HS-5 (cell line): ENCODE results near the gene IL17A.

ENCODE experiments used
- DNase-seq: peaks from one replicate; pipeline ENCODE4 v3.0.0-alpha.2; 2012; ENCODE audit warnings: low read depth

IL17A gene

GRCh38 chr6:52186075-52186474, at the start of gene IL17A:
TSS of gene IL17A (plus strand) at chr6:52186375. CDS start at chr6:52186432, 57 bp downstream.
- DNase-seq = no peak

DNA sequence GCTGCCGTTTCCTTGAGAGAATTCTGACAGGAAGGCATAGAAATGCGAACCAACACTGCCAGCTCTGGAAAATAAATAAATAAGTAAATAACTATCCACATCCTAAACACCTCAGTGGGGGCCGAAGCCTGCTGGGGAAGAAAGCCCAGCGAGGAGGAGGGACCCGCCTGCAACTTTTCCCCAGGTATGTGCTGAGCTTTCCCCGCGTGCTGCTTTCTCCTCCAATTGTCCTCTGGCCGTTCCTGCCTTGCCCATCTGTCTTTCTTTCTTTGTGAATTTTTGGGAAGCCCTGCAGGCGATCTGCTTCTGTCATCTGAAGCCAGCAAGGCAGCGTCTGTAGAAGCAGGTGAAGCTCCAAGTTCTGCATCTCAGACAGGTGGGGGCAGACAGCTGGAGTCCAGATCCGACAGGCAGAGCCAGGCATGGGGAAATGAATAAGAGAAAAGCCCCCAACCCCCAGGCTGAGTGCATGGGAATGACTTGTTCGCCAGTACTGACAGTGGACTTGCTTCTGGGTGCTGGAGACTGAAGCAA, 49.2 kb upstream of the IL17A start:
- no peak for DNase-seq

DNA sequence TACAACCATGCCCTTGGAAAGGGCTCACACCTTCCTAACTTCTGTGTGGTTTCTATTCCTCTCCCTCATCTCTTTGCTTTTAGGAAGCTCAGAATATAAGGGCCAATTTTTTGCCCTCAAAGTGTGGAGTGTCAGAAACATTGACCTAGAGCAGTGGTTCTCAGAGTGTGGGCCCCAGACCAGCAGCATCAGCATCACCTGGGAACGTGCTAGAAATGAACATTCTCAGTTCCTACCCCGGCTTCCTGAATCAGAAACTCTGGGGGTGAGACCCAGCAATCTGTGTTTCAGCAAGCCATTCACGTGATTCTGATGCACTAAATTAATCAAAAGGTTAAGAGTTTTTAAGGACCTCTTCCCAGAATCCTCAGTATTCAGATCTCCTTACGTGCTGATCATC, 47.9 kb upstream of the IL17A start:
- no peak for DNase-seq

- DNase-seq = no peak
Measured at GRCh38 chr6:52139985-52140680, 46.0 kb upstream of the IL17A start.

DNA sequence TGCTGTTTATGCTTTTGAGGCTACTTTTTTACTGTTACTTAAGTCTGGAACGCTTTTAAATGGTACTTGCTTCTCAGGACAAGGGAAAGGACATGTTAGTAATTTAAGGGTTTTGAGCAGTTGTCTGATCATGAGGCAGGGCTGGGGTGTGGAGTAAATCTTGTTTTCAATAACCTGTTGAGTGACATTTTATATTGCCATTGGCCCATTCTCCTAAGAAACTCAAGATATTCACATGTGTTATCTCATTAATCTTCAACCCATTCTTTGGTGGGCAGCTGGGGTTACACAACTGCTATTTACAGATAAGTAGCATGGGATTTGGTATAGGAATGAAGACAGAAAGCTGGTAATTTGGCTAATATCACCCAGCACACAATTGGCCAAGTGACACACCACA, 44.6 kb upstream of the IL17A start:
- DNase-seq = no peak

DNA sequence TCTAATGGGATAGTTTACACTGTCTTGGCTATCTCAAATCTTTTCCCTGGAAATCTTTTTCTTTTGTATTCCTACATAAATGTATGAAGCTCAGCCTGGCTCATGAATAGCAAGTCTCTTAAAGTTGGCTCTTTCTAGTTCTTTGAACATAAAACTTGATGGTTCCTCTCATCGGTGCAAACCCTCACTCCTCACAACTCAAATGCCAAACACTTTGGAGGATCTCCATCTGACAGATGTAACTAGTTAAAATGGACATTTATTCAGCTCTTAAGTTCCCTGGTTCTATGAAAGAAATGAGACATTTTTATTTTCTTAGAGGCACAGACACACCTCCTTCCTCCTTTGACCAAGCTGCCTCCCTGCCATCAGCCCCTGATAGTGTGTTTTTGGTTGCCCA, 43.6 kb upstream of the IL17A start:
- no peak for DNase-seq

DNA sequence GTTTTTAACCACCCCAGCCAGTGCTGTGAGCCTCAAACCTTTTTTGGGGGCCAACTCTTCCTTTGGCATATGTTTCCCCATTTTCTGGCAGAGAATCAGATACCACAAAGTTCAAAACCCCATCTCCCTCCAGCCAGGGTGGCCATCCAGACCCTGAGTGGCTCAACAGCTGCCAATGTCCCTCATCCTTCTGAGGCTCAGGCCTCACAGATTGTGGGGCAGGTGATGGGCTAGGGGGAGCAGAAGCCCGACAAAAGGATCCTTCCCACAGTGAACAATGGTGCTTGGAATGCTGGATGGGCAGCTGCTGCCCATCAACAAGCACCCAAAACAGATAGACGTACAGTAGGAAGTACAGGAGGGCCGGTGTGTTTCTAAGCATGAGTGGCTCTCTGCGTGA, 42.6 kb upstream of the IL17A start:
- DNase-seq = no peak

GRCh38 chr6:52144196-52145076, 41.7 kb upstream of the IL17A start:
- no peak for DNase-seq

DNA sequence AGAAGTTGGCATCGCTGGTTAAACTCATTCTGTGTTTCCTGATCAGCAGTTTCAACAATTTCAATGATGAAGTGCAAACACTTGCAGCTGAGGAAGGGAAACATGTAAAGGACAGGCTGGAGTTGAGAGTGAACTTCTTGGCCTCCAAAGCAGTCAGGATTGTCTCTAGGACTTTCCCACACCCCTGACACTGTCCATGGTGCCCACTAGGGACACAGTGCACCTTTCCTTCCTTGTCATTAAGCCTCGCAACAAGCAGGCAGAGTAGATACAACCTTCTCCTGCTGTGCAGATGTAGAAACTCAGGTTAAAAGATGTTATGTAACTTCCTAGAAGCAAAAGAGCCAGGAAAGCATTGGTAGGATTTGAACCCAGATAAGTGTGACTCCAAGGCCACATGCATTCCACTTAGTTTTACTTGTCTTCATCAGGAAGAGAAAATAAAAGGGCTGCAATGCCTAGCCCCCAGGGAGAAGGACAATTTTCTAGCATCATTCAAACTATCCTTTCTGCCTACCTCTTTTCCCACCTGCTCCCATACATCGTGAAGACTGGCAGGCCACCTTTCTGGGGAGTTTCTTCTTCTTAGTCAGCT, 39.2 kb upstream of the IL17A start:
- no peak for DNase-seq

DNA sequence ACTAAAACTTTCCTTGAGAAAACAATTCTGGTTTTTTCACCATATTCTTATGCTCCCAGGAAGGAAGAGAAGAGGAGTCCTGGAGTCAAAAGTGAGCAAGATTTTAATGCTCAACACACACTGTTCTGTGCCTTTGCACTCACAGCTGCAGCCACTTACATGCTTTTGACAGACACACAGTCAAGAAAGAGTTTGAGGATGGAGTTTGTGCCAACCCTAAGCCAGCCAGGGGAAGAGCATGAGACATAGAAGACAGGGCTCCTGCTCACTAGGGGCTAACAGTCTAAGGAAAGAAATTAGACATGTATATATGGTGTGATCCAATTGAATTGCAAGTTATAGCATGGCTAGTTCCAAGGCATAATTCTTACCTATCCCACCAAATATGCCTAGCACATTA, 37.1 kb upstream of the IL17A start:
- DNase-seq = no peak

- no peak for DNase-seq
Measured at GRCh38 chr6:52149949-52150348, 36.2 kb upstream of the IL17A start.

- DNase-seq = no peak
Measured at GRCh38 chr6:52152070-52152423, 34.1 kb upstream of the IL17A start.

DNA sequence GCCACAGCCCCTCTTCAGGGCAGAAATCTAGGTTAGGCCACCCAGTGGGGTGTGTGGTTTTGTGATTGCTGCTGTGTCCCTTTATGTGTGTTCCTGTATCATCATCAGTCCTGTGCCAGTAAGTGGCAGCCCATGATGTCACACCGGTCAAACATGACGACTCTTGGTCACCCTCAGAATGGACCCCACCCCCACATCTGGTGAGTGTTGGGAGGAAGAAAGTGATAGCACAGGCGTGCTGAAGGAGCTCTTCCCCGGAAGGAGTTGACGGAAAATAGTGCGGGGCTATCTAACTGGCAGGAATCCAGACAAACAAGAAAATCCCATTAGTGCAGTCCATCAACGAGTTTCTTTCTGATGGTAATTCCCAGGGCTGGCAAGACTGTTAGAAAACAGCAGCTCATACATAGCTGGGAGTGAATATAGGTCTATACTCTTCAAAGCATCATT, 33.4 kb upstream of the IL17A start:
- no peak for DNase-seq

DNA sequence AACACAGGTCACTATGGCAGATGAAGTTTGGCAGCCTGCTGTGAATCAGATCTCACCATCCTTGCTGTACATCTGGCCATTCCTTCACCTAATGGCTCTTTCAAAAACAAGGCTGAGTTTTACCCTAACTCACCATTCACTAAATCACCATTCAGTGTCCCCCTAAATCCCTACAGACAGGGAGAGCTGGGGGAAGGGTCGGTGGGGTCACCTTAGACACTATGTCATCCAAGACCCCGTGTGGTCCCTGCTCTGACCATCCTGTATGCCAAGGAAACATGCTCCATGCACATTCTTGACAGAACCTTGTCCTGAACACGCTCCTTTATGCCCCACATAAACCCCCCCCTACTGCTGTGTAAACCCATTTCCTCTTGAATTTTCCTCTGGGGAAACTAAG, 31.8 kb upstream of the IL17A start:
- DNase-seq = no peak

DNA sequence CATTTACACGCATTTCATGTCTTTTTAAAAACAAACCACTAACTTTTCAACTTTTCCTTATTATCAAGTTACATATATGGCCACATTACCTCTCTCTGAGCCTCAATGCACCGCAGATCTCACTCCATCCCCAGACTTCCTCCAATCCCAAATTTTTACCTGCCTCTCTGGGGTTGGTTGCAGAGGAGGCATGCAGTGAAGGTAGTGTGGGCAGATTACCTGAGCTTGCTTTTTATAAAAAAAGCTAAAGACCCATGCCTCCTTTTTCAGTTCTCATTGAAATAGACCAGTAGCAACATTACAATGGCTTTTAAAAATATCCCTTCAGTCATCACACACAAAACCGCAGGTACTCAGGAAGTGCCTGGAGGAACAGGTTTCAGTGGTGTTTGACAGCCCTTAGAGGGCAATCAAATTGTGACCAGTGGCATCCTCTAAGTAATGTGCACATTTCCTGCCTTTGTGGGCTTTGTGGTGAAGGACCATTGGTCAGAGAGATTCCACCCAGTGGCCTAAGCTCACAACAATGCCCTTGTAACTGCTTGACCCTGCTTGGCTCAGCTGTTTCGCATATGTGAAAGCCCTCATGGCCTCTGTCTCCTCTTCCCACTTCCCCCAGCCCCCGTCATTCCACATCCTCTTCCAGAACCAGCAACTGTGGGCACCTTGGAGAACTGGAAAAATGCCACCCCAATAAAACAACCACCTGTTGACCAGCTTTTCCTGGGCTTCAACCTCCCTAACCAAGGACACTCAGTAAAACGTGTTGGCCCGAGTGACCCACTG, 30.2 kb upstream of the IL17A start:
- DNase-seq = no peak

- peak; percentile 74 for DNase-seq
Measured at GRCh38 chr6:52157301-52157941, 28.8 kb upstream of the IL17A start.

DNA sequence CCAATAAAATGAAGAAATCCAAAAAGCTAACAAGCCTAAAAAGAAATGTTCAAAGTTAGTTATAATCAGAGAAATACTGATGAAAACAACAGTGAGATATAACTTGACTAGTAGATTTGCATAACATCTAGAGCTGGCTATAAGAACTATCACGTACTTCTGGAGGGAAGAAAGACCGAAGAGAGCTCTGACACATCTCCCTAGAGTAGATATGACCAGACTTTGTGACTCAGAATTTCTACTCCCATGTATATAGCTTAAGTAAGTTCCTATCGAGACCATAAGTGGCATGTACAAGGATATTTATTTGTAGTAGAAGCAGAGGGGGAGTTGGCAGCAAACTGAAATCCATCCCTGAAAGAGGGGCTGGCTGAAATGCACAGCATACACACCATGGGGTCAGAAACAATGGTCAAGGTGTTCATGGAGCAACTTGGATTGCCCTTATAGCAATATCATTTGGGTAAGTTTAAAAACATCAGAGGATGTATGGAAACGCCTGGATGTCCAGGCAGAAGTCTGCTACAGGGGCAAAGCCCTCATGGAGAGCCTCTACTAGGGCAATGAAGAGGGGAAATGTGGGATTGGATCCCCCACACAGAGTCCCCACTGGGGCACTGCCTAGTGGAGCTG, 25.6 kb upstream of the IL17A start:
- no peak for DNase-seq

DNA sequence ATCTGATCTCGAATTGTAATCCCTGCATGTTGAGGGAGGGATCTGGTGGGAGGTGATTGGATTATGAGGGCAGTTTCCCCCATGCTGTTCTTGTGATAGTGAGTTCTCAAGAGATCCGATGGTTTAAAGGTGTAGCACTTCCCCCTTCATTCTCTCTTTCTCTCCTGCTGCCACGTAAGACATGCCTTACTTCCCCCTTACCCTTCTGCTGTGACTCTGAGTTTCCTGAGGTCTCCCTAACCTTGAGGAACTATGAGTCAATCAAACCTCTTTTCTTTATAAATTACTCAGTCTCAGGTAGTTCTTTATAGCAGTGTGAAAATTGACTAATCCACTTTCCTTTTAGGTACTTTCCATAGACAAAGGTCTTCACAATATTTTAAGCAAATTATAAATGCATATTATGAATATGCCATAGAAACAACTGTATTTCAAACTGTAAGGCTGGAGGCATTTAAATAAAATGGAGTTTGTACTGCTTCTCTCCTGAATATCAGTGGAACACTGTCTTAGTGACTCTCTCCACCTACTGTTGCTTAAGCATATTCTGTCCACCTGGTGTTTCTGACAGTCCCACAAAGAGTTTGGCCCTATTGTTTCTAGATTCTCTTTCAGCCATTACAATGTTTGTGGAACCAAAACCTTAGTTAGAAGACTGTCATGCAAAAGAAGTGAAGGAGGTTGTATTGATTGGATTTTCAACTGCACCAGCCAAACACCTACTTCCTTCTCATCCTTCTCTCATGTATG, 24.3 kb upstream of the IL17A start:
- DNase-seq = no peak

- DNase-seq = no peak
Measured at GRCh38 chr6:52162940-52163908, 23.0 kb upstream of the IL17A start.
